Muscle of leg (tissue), 11 donors: Measurements from ENCODE around the gene SLC35F1. TPM values are rescaled to one million over a fixed set of nuclear protein-coding genes. Genes with fewer than 3 reads are reported as not detected.

Experiments
- DNase-seq: peaks from one replicate; pipeline ENCODE4 v3.0.0; 2013
- H3K27ac ChIP-seq: one replicate; pipeline ENCODE4 v1.5.1; 2013; ENCODE audit warnings: mild to moderate bottlenecking, low read length, control low read depth
- H3K27me3 ChIP-seq: one replicate; pipeline ENCODE4 v1.6.1; 2013; ENCODE audit warnings: low read length; ENCODE audit not compliant: control insufficient read depth, insufficient read depth
- H3K36me3 ChIP-seq: one replicate; pipeline ENCODE4 v1.6.1; 2013; ENCODE audit warnings: low read length; ENCODE audit not compliant: control insufficient read depth, insufficient read depth
- H3K4me1 ChIP-seq: one replicate; pipeline ENCODE4 v1.6.1; 2013; ENCODE audit warnings: low read length; ENCODE audit not compliant: control insufficient read depth, insufficient read depth
- H3K4me3 ChIP-seq: one replicate; pipeline ENCODE4 v1.5.1; 2013; ENCODE audit warnings: low read length, control low read depth
- H3K9me3 ChIP-seq: replicated peaks from 2 replicates; pipeline ENCODE4 v1.6.1; 2013; ENCODE audit warnings: low read depth, low read length; ENCODE audit not compliant: control insufficient read depth
- WGBS: methylation state at CpG from one replicate; pipeline ENCODE4 v1.1.5; 2013; ENCODE audit warnings: missing lambda C conversion rate; ENCODE audit not compliant: insufficient coverage; 5-methylcytosine and 5-hydroxymethylcytosine counted together
- polyA plus RNA-seq, 8 donors: library from polyadenylated mRNA; unstranded; fragments of 120-200 nt; gene quantifications; one replicate each; pipeline versions ENCODE4 v1.2.1 to v1.2.3, GENCODE V29; 2013; ENCODE audit warnings: inconsistent platforms in 1 of 8, low replicate concordance in 1 of 8; ENCODE audit not compliant: insufficient read length in 8 of 8, insufficient read depth in 1 of 8
- total RNA-seq: library from RNA; stranded (reverse); fragments of 120-200 nt; gene quantifications from one replicate; pipeline ENCODE4 v1.2.4, GENCODE V29; 2013

The SLC35F1 gene
- total and polyA plus RNA-seq, 9 donors = 1.5 to 6.2 (median 2.1) TPM

- Histone ChIP-seq H3K36me3 (no peaks in the 10 kb centered on the region), H3K4me1 (no peaks in the 10 kb centered on the region), H3K9me3 (peaks cover 4% of the 10 kb centered on the region), H3K27ac (no peak overlapping the region), H3K4me3 (no peak overlapping the region), H3K27me3 (no peaks in the 10 kb centered on the region)
- peak; percentile 32 for DNase-seq
- WGBS = no CpG with 5 or more reads among the region's 2 CpGs
Observed at GRCh38 chr6:117976030-117976651, 69.1 kb downstream of the SLC35F1 start.

- Histone ChIP-seq H3K36me3 (no peaks in the 10 kb centered on the region), H3K4me1 (no peaks in the 10 kb centered on the region), H3K4me3 (no peak overlapping the region), H3K27ac (no peak overlapping the region), H3K27me3 (no peaks in the 10 kb centered on the region), H3K9me3 (no peaks in the 10 kb centered on the region)
- WGBS = no CpG with 5 or more reads among the region's 1 CpG
- DNase-seq = no peak
Observed at GRCh38 chr6:117985916-117986315, 78.9 kb downstream of the SLC35F1 start.

- Histone ChIP-seq H3K4me1 (no peaks in the 10 kb centered on the region), H3K27me3 (no peaks in the 10 kb centered on the region), H3K36me3 (no peaks in the 10 kb centered on the region), H3K27ac (no peak overlapping the region), H3K4me3 (no peak overlapping the region), H3K9me3 (no peaks in the 10 kb centered on the region)
- 60% methylated on average over 1 of the region's 4 CpGs for WGBS
- no peak for DNase-seq
Observed at GRCh38 chr6:117986396-117986795, 79.3 kb downstream of the SLC35F1 start.

GRCh38 chr6:117989086-117989485 lies 82.0 kb downstream of the SLC35F1 start:
- 50% methylated on average over 1 of the region's 3 CpGs for WGBS
- H3K9me3 ChIP-seq = no peaks in the 10 kb centered on the region
- H3K27ac ChIP-seq = no peak overlapping the region
- H3K36me3 ChIP-seq = no peaks in the 10 kb centered on the region
- no peaks in the 10 kb centered on the region for H3K4me1 ChIP-seq
- no peak overlapping the region for H3K4me3 ChIP-seq
- H3K27me3 ChIP-seq = no peaks in the 10 kb centered on the region
- DNase-seq = no peak

GRCh38 chr6:117990151-117990550 lies 83.1 kb downstream of the SLC35F1 start:
- Histone ChIP-seq H3K4me1 (no peaks in the 10 kb centered on the region), H3K4me3 (no peak overlapping the region), H3K36me3 (no peaks in the 10 kb centered on the region), H3K27ac (no peak overlapping the region), H3K27me3 (no peaks in the 10 kb centered on the region), H3K9me3 (no peaks in the 10 kb centered on the region)
- no CpG with 5 or more reads among the region's 1 CpG for WGBS
- no peak for DNase-seq

- WGBS = 43% methylated on average over 1 of the region's 1 CpG
- Histone ChIP-seq H3K27ac (no peak overlapping the region), H3K36me3 (no peaks in the 10 kb centered on the region), H3K9me3 (no peaks in the 10 kb centered on the region), H3K4me1 (no peaks in the 10 kb centered on the region), H3K4me3 (no peak overlapping the region), H3K27me3 (no peaks in the 10 kb centered on the region)
- peak; percentile 6 for DNase-seq
Observed at GRCh38 chr6:117992856-117993255, 85.8 kb downstream of the SLC35F1 start.

GRCh38 chr6:118012944-118013343 lies 105.9 kb downstream of the SLC35F1 start:
- Histone ChIP-seq H3K9me3 (no peaks in the 10 kb centered on the region), H3K36me3 (no peaks in the 10 kb centered on the region), H3K4me3 (no peak overlapping the region), H3K27me3 (no peaks in the 10 kb centered on the region), H3K27ac (no peak overlapping the region), H3K4me1 (no peaks in the 10 kb centered on the region)
- DNase-seq = peak; percentile 19
- 49% methylated on average over 5 of the region's 5 CpGs for WGBS

GRCh38 chr6:118016532-118016931 lies 109.5 kb downstream of the SLC35F1 start:
- no peak for DNase-seq
- Histone ChIP-seq H3K4me1 (no peaks in the 10 kb centered on the region), H3K4me3 (no peak overlapping the region), H3K27ac (no peak overlapping the region), H3K27me3 (no peaks in the 10 kb centered on the region), H3K36me3 (no peaks in the 10 kb centered on the region), H3K9me3 (no peaks in the 10 kb centered on the region)
- no CpG with 5 or more reads among the region's 2 CpGs for WGBS

- WGBS = no CpG with 5 or more reads among the region's 2 CpGs
- Histone ChIP-seq H3K27ac (no peak overlapping the region), H3K9me3 (no peaks in the 10 kb centered on the region), H3K27me3 (no peaks in the 10 kb centered on the region), H3K4me1 (no peaks in the 10 kb centered on the region), H3K36me3 (no peaks in the 10 kb centered on the region), H3K4me3 (no peak overlapping the region)
- DNase-seq = no peak
Observed at GRCh38 chr6:118017301-118017848, 110.3 kb downstream of the SLC35F1 start.

GRCh38 chr6:118023771-118024170 lies 116.7 kb downstream of the SLC35F1 start:
- no peaks in the 10 kb centered on the region for H3K36me3 ChIP-seq
- no peaks in the 10 kb centered on the region for H3K27me3 ChIP-seq
- 83% methylated on average over 1 of the region's 3 CpGs for WGBS
- no peaks in the 10 kb centered on the region for H3K4me1 ChIP-seq
- DNase-seq = no peak
- no peak overlapping the region for H3K27ac ChIP-seq
- H3K9me3 ChIP-seq = no peaks in the 10 kb centered on the region
- no peak overlapping the region for H3K4me3 ChIP-seq

- Histone ChIP-seq H3K4me1 (no peaks in the 10 kb centered on the region), H3K27ac (no peak overlapping the region), H3K36me3 (no peaks in the 10 kb centered on the region), H3K4me3 (no peak overlapping the region), H3K9me3 (no peaks in the 10 kb centered on the region), H3K27me3 (no peaks in the 10 kb centered on the region)
- DNase-seq = no peak
- WGBS = 69% methylated on average over 3 of the region's 4 CpGs
Observed at GRCh38 chr6:118029967-118030366, 122.9 kb downstream of the SLC35F1 start.
